Spleen (tissue), 11 donors: ENCODE measurements around the gene ZDHHC18. TPM values are rescaled to one million over a fixed set of nuclear protein-coding genes. Genes with fewer than 3 reads are reported as not detected.

Experiments
- DNase-seq: peaks from one replicate; pipeline ENCODE4 v3.0.0-alpha.2; 2020
- H3K27ac ChIP-seq, 8 donors: fragments of 200-600 bp; sonication (generic) in 7 of 8; 1 replicate in 4 of 8; 2 replicates in 4 of 8; pipeline versions ENCODE4 v1.5.0 to v1.8.0; 2016 to 2021; ENCODE audit warnings: inconsistent platforms in 4 of 8, mild to moderate bottlenecking in 4 of 8, moderate library complexity in 1 of 8
- H3K27me3 ChIP-seq, 7 donors: fragments of 200-600 bp; sonication (generic) in 6 of 7; replicated peaks in 1 of 7; 1 replicate in 4 of 7; 2 replicates in 3 of 7; pipeline versions ENCODE4 v1.5.0 to v1.8.0; 2016 to 2021; ENCODE audit warnings: inconsistent platforms in 3 of 7, mild to moderate bottlenecking in 1 of 7
- H3K36me3 ChIP-seq, 6 donors: fragments of 200-600 bp; sonication (generic) in 5 of 6; 1 replicate in 4 of 6; 2 replicates in 2 of 6; pipeline versions ENCODE4 v1.5.0 to v1.8.0; 2016 to 2021; ENCODE audit warnings: inconsistent platforms in 2 of 6
- H3K4me1 ChIP-seq, 6 donors: fragments of 200-600 bp; sonication (generic) in 5 of 6; 1 replicate in 3 of 6; 2 replicates in 3 of 6; pipeline versions ENCODE4 v1.5.0 to v1.8.0; 2016 to 2021; ENCODE audit warnings: inconsistent platforms in 3 of 6
- H3K4me3 ChIP-seq, 8 donors: fragments of 200-600 bp; sonication (generic) in 7 of 8; 1 replicate in 4 of 8; 2 replicates in 4 of 8; pipeline versions ENCODE4 v1.5.0 to v1.8.0; 2016 to 2021; ENCODE audit warnings: inconsistent platforms in 4 of 8, mild to moderate bottlenecking in 4 of 8, moderate library complexity in 2 of 8
- H3K9me3 ChIP-seq, 8 donors: fragments of 200-600 bp; sonication (generic) in 7 of 8; 1 replicate in 4 of 8; 2 replicates in 4 of 8; pipeline versions ENCODE4 v1.5.0 to v1.8.0; 2016 to 2021; ENCODE audit warnings: inconsistent platforms in 4 of 8
- CTCF ChIP-seq, 11 experiments: fragments of 200-600 bp in 7 of 11; fragments of 450-650 bp in 4 of 11; sonication (generic) in 4 of 11; IDR thresholded peaks in 8 of 11; conservative IDR thresholded peaks in 3 of 11; 1 replicate in 7 of 11; 2 replicates in 4 of 11; pipeline versions ENCODE4 v1.4.0 to v1.8.0; 2016 to 2021; ENCODE audit warnings: antibody characterized with exemption in 11 of 11, inconsistent platforms in 4 of 11, mild to moderate bottlenecking in 1 of 11
- POLR2A ChIP-seq, 3 donors: fragments of 450-650 bp; IDR thresholded peaks; one replicate each; pipeline ENCODE4 v1.5.1; 2017; ENCODE audit warnings: antibody characterized with exemption in 3 of 3, mild to moderate bottlenecking in 1 of 3
- POLR2AphosphoS5 ChIP-seq, 3 donors: sonication (generic); formaldehyde crosslinking; IDR thresholded peaks; one replicate each; pipeline ENCODE4 v1.5.1; 2017; ENCODE audit warnings: antibody characterized with exemption in 3 of 3
- WGBS, 5 donors: extraction: QIAGEN DNeasy Blood & Tissue Kit in 3 of 5; methylation state at CpG; one replicate each; pipeline versions ENCODE4 v1.1.5 to v1.1.7; 2013 to 2018; 5-methylcytosine and 5-hydroxymethylcytosine counted together
- intact Hi-C: fragments of 100-400 bp; cut with DNase I; formaldehyde crosslinking; loops from one replicate; pipeline ENCODE4 v1.15.0; 2023; ENCODE audit warnings: low total_unique reads
- polyA plus RNA-seq, 3 donors: library from polyadenylated mRNA; stranded (reverse); fragments of 200-250 nt; gene quantifications; one replicate each; pipeline ENCODE4 v1.2.1, GENCODE V29; 2013
- total RNA-seq, 7 donors: library from RNA; depleted of rRNA in 3 of 7; stranded (reverse); fragments of >200 nt in 3 of 7; fragmentation: NEBNext Ultra II Directional in 4 of 7; extraction: Animal tissue kit (Norgen Biotek cat#: 25700) in 4 of 7; gene quantifications; one replicate each; pipeline versions ENCODE4 v1.1.0 to v1.2.1, GENCODE V29; 2016 to 2021
- donor health status: healthy with polysubstance abuse.
- donor health status: DM: no; HTN: no; CAD: no; lungs with moderate emphysema.
- donor health status: DM: no; HTN: no; CAD: no.
- donor health status: Bipolar disorder and iron deficiency.
- donor health status: healthy.
- donor health status: DM: no; HTN: no; CAD: no.
- donor health status: DM: yes; HTN: yes; CAD: no.

Gene ZDHHC18
- total and polyA plus RNA-seq, 10 donors = 6.2 to 80.4 (median 50.3) TPM

GRCh38 chr1:26854906-26855305 is 28.4 kb downstream of the ZDHHC18 start:
- DNase-seq = no peak
- H3K4me3 ChIP-seq = no peak overlapping the region
- H3K4me1 ChIP-seq = peaks cover 0 to 9% (median 2%) of the 10 kb centered on the region in 6 donors
- H3K27ac ChIP-seq = no peak overlapping the region
- H3K27me3 ChIP-seq = no peaks in the 10 kb centered on the region
- 89 to 95% (median 92%) methylated on average over 5 of the region's 5 CpGs for WGBS, 5 donors
- intact Hi-C loops = no loop called here
- H3K36me3 ChIP-seq = peaks cover 0 to 87% (median 75%) of the 10 kb centered on the region in 6 donors
- H3K9me3 ChIP-seq = no peaks in the 10 kb centered on the region
- TF ChIP-seq POLR2AphosphoS5 (IDR thresholded peaks at IDR 0.05) = no peak

- Histone ChIP-seq H3K9me3 (no peaks in the 10 kb centered on the region), H3K4me1 (peaks cover 0 to 9% (median 2%) of the 10 kb centered on the region in 6 donors), H3K4me3 (no peak overlapping the region), H3K36me3 (peaks cover 0 to 80% (median 67%) of the 10 kb centered on the region in 6 donors), H3K27ac (no peak overlapping the region), H3K27me3 (no peaks in the 10 kb centered on the region)
- TF ChIP-seq CTCF (IDR thresholded peaks at IDR 0.05 in 8 of 11, conservative IDR thresholded peaks at IDR 0.05 in 3 of 11) (no peak), POLR2A (IDR thresholded peaks at IDR 0.05) (no peak)
- intact Hi-C loops = no loop called here
- WGBS, 5 donors = 91 to 100% (median 95%) methylated on average over 4 of the region's 4 CpGs
- DNase-seq = no peak
These were observed 29.1 kb downstream of the ZDHHC18 start for GRCh38 chr1:26855636-26856035.

- no peak overlapping the region for H3K27ac ChIP-seq
- intact Hi-C loops = no loop called here
- H3K4me1 ChIP-seq = peaks cover 0 to 9% (median 2%) of the 10 kb centered on the region in 6 donors
- H3K4me3 ChIP-seq = no peak overlapping the region
- no peaks in the 10 kb centered on the region for H3K27me3 ChIP-seq
- H3K36me3 ChIP-seq = peaks cover 0 to 74% (median 62%) of the 10 kb centered on the region in 6 donors
- WGBS, 5 donors = 94 to 95% (median 94%) methylated on average over 11 of the region's 11 CpGs
- no peak for DNase-seq
- TF ChIP-seq POLR2AphosphoS5 (IDR thresholded peaks at IDR 0.05) = peak in 2 of 3 donors; percentile 10 to 28
- no peak for TF ChIP-seq CTCF (IDR thresholded peaks at IDR 0.05 in 8 of 11, conservative IDR thresholded peaks at IDR 0.05 in 3 of 11)
- no peak for TF ChIP-seq POLR2A (IDR thresholded peaks at IDR 0.05)
- H3K9me3 ChIP-seq = no peaks in the 10 kb centered on the region
These were observed 29.7 kb downstream of the ZDHHC18 start for GRCh38 chr1:26856181-26856580.

GRCh38 chr1:26856604-26857469 is 30.3 kb downstream of the ZDHHC18 start:
- Histone ChIP-seq H3K27ac (no peak overlapping the region), H3K36me3 (peaks cover 0 to 68% (median 55%) of the 10 kb centered on the region in 6 donors), H3K27me3 (no peaks in the 10 kb centered on the region), H3K4me3 (no peak overlapping the region), H3K4me1 (peaks cover 0 to 9% (median 2%) of the 10 kb centered on the region in 6 donors), H3K9me3 (no peaks in the 10 kb centered on the region)
- no peak for DNase-seq
- intact Hi-C loops = no loop called here
- TF ChIP-seq POLR2AphosphoS5 (IDR thresholded peaks at IDR 0.05) (peak in 1 of 3 donors; percentile 23), POLR2A (IDR thresholded peaks at IDR 0.05) (no peak)
- WGBS, 5 donors = 86 to 91% (median 90%) methylated on average over 21 of the region's 21 CpGs

GRCh38 chr1:26857473-26858060 is 31.1 kb downstream of the ZDHHC18 start:
- no peaks in the 10 kb centered on the region for H3K27me3 ChIP-seq
- WGBS, 5 donors = 87 to 99% (median 91%) methylated on average over 8 of the region's 8 CpGs
- no peak for DNase-seq
- H3K4me1 ChIP-seq = peaks cover 0 to 9% (median 2%) of the 10 kb centered on the region in 6 donors
- peaks cover 0 to 60% (median 48%) of the 10 kb centered on the region in 6 donors for H3K36me3 ChIP-seq
- H3K27ac ChIP-seq = no peak overlapping the region
- no peaks in the 10 kb centered on the region for H3K9me3 ChIP-seq
- no peak for TF ChIP-seq POLR2AphosphoS5 (IDR thresholded peaks at IDR 0.05)
- no peak for TF ChIP-seq POLR2A (IDR thresholded peaks at IDR 0.05)
- no peak for TF ChIP-seq CTCF (IDR thresholded peaks at IDR 0.05 in 8 of 11, conservative IDR thresholded peaks at IDR 0.05 in 3 of 11)
- H3K4me3 ChIP-seq = no peak overlapping the region
- intact Hi-C loops = no loop called here
